HG02759 (cell line): Measurements from ENCODE around the gene TRDMT1.

Experiments used
- ATAC-seq: cut with Tn5 transposase; IDR thresholded peaks from one replicate; pipeline ENCODE4 v1.9.1; 2021; ENCODE audit warnings: mild to moderate bottlenecking, moderate library complexity; ENCODE audit not compliant: unreplicated experiment

TRDMT1 gene, protein sequence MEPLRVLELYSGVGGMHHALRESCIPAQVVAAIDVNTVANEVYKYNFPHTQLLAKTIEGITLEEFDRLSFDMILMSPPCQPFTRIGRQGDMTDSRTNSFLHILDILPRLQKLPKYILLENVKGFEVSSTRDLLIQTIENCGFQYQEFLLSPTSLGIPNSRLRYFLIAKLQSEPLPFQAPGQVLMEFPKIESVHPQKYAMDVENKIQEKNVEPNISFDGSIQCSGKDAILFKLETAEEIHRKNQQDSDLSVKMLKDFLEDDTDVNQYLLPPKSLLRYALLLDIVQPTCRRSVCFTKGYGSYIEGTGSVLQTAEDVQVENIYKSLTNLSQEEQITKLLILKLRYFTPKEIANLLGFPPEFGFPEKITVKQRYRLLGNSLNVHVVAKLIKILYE

DNA sequence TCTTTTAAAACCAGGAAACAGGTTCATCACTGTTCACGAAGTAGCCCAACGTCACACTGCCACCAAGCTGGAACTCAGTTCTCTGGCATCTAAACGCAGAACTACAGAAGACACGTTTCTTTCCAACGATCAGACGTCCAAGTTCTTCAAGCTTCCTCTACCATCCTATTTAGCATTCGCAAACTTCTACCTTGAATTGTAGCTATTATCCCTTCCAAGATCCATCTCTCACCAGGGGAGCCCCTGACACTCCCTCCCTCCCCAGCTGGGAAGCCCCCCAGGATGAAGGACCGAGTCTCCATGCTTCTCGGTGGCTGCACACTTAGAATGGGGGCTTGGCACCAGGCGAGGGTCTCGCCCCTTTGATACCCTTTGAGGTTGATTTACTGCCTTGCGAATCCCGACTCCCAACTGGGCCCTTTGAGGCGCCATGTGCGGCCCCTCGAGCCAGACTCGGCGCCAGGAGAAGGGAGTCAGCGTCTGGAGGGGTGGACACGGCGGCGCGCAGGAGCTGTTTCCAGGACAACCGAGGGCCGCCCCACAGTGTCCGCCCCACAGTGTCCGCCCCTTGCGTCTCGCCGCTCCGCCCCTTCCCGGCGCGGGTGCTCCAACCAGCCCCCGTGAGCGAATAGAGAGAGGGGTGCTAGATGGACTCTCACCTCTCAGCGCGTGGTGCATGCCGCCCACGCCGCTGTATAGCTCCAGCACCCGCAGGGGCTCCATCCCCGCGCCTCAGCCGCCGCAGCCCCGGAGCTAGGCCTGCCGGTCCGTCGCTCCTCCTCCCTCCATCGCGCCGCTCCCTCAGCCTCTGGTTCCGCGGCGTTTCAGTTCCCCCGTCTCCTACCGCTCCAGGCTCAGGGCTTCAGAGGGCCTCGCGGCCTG, at the start of gene TRDMT1:
Gene TRDMT1, minus strand, starts transcription at position 761 of the 882 bp plus-strand sequence. Its CDS starts 38 bp downstream, at position 723.
- peak; percentile 94 for ATAC-seq

DNA sequence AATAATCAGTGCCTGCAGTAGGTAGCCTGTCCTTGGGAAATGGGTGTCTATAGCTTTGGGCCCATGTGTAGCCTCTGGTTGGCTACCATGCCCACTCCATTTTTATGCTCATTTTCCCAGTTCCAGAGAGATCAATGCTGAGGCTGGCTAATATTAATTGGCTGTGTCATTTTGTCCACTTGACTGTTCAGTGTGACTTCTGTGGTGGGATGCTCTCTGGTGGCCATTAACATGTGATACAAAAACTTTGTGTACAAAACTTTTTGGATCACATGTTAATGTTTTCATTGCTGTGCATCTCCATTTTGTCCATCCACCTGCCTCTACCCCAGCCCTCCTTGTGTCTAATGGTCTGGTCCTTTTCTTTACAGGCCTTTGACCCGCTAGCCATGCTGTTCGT, 49.3 kb upstream of the TRDMT1 start:
- ATAC-seq = no peak

DNA sequence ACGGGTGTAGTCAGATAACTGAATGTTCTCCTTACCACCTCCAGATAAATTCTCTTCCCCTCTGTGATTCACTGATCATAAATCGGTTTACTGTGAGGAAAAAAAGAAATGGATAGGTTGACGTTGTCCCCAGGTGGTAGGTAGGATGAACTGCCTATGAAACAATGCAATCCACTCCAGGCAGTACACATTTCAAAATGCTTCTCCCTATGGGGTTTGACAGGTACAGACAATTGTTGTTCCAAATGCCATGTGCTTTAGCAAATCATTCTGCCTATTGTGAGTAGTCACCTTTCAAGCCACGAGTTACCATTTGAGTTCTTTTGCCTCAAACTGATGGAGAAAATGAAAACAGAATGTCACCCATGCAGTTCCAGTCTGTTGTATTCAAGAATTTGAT, 48.3 kb upstream of the TRDMT1 start:
- ATAC-seq = no peak

DNA sequence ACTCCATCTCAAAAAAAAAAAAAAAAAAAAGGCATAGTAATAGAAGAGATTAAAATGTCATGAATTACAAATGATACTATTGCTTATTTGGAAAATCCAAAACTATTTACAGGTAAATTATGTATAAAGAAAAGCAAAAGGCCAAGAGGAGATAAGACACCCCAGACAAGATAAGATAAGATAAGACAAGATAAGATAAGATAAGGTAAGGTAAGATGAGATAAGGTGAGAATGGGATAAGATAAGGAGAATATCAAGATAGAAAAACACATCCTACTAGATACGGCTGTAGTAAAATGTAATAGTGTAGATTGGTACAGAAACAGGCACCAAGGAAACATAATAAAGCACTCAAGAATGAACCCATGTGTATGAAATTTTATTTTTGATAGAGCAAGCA, 47.5 kb upstream of the TRDMT1 start:
- ATAC-seq = no peak

DNA sequence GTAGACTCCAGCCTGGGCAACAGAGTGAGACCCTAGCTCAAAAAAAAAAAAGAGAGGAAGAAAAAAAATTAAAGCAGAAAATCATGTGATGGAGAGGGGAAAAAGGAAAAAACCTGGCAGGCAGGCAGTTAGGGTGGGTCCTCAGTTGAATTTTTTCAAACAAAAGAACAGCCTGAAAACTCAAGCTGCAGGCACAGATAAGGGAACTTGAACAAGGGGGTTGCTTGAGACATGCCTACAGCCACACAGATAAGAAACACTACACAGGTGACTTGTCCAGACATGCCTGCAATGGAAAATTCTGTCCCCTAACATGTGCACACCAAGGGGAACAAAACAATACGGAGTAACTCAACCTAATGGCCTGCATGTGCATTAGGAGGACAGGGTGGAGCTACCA, 45.7 kb upstream of the TRDMT1 start:
- ATAC-seq = no peak

DNA sequence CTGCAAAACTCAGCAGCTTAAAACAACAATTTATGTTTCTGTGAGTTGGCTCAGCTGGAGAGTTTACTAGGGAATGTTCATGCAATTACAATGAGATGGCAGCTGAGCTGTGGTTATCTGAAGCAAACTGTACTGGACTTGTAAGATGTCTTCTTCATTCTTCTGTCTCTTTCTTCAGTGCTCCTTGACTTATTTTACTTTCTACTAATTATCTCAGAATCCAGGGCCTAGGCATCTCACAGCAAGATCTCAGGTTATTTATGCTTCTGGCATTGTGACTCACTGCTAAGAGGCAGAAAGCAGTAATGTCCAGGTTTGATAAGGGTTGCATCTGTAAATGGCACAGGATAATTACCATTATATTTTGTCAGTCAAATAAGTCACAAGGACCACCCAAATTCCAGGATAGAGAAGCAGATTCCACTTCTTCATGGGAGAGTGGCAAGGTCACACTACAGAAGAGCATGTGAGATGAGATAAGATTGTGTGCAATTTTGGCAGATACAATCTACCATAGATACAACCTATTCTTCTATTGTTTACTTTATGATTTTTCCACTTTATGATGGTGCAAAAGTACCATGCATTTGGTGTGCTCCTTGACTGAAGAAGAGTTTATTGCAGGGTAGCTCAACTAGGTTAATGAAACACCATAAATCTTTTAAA, 43.4 kb upstream of the TRDMT1 start:
- ATAC-seq = no peak

DNA sequence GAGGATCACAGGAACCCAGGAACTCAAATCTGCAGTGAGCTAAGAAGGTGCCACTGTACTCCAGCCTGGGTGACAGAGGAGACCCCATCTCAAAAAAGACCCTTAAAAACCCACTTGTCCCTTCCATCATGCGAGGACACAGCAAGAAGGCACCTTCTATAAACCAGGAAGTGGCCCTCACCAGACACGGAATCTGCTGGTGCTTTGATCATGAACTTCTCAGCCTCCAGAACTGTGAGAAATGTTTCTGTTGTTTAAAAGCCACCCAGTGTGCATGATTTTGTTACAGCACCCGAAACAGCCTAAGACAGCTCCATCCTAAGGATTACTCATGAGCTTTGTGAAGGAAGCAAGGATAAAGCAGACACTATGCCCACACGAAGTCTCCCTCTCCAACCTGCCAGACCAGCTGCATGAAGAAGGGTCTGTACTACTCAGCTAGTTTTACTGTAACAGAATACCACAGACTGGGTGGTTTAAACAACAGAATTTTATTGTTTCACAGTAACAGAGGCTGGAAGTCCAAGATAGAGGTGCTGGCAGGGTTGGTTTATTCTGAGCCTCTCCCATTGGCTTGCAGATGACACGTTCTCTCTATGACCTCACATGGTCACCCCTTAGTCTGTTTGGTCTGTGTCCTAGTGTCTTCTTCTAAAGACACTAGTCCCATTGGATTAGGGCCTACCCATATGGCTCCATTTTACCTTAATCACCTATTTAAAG, 40.3 kb upstream of the TRDMT1 start:
- no peak for ATAC-seq

DNA sequence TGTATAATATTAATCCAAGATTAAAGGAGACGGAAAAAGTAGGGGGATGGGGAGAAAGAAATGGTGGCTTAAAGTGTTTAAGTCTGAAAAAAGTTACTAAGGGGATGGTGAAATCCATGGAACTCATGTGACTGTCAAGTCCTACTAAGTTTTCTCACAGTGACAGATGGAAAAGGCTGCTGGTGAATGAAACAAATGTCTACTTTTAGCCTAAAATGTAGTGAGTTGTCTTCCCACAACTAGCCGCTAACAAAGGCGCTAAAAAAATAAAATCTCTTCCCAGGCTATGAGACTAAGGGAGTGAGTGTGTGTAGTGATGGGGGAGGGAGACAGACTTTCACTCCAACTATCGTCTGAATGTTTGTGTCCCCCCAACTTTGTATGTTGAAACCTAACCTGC, 39.1 kb upstream of the TRDMT1 start:
- no peak for ATAC-seq

DNA sequence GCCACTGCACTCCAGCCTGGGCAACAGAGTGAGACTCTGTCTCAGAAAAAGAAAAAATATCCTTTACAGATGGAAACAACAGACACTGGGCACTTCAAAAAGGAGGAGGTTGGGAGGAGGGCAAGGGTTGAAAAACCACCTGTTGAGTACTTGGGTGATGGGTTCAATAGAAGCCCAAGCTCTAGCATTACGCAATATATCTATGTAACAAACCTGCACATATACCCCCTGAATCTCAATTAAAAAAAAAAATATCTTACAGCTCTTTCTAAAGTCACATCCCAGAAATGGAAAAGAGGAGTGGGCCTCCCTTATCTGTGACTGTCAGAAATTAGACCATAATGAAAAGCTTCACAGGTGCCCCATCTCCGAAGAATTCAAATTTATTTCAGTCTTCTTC, 38.6 kb upstream of the TRDMT1 start:
- ATAC-seq = no peak

DNA sequence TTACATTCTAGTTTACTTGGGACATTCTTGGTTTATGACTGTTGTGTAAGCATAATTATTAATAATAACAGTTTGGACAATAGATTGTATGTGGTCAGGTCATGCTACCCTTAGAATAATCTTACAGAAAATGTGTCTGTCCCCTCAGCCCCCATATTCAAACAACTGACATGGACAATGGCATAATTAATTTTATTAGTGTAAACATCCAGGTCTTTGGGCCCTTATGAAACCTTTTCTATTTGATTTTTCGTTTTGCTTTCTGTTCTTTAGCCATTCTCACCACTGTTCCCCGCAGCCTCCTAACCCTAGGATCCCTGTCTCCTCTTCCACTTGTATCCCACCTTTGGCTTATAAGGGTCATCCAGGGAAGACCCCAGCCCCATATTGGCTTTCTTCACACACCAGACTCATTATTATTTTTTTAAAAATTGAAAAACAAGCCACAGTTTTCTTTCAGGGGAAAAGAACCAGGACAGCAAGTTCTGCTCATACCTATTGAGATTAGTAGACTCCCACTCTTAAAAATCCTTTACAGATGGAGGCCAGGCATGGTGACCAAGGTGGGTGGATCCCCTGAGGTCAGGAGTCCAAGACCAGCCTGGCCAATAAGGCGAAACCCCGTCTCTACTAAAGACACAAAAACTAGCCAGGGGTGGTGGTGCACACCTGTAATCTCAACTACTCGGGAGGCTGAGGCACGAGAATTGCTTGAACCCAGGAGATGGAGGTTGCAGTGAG, 38.0 kb upstream of the TRDMT1 start:
- ATAC-seq = no peak

DNA sequence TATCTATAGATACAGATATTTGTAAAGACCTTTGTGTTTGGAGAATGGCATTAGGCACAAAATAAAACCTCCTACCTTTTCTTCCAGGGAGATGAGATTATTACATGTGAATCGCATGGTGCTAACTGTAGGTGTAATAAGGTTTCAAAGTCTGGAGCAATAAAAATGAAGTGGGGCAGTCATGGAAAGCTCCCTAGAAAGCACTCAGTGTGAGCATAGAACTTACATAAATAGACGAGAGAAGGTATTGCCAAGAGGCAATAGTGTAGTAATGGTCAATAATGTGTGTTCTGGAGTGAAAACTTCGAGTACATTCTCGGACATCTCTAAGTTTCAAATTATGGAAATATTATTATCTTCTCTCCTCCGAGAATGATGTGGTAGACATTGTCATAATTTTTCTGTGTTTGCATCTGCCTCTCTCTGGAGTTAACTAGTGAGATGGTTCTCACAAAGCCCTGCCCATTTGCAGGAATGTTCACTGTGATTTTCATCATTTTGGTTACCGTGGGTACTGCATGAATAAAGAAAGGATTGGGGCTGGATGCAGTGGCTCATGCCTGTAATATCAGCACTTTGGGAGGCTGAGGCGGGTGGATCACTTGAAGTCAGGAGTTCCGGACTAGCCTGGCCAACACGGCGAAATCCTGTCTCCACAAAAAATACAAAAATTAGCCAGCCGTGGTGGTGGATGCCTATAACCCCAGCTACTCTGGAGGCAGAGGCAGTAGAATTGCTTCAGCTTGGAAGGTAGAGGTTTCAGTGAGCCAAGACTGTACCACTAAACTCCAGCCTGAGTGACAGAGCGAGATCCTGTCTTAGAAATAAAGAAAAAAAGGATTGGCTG, 37.2 kb upstream of the TRDMT1 start:
- ATAC-seq = no peak

DNA sequence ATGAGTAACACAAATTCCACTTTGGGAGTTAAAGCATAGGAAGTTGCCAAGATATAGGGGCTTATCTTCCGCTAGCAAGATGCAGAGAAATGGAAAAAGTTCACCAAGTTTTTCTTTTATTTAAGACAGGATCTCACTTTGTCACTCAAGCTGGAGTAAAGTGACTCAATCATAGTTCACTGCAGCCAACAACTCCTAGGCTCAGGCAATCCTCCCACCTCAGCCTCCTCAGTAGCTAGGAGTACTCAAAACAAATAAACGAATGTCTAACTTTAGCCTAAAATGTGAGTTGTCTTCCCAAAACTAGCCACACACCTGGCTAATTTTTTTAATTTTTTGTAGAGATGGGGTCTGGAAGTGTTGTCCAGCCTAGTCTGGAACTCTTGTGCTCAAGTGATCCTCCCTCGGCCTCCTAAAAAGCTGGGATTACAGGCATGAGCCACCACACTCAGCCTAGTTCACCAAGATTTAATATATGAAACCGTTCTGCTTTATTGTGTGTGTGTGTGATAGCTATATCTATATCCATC, 36.5 kb upstream of the TRDMT1 start:
- ATAC-seq = no peak

DNA sequence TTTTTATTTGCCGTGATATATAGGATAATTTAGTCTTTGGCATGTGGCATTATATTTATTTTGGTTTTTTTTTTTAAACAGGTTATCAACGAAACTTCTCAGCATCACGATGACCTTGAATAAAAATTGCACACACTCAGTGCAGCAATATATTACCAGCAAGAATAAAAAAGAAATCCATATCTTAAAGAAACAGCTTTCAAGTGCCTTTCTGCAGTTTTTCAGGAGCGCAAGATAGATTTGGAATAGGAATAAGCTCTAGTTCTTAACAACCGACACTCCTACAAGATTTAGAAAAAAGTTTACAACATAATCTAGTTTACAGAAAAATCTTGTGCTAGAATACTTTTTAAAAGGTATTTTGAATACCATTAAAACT, 35.7 kb upstream of the TRDMT1 start:
- ATAC-seq = no peak

DNA sequence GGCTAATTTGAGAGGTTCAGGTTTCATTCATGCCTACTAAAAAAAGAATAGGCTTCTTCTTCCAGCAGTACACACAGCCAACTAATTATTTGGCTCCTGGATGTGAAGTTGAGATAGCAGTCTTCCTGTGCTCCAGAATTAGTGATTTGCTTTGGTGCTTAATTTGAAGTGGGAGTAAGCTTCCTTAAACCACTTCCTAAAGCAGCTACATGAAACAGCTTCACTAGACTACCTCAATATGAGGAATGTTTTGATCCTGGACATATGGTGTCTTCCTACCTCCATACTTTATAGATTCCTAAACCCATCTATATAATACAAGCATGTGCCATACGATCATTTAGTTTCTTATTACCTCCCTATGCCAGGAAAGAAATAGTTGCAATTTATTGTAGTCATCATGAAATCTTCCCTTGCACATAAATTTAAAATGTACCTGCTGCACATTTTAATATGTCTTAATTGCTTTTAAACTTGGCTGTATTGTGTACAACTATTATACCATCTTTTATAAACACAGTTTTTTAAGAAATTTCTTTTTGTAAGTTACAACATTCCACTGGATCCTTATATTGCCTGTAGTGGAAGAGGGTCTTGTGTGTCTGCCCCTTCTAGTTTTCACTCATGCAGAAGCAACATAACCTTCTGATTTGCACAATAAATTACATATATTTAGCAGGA, 35.1 kb upstream of the TRDMT1 start:
- no peak for ATAC-seq

DNA sequence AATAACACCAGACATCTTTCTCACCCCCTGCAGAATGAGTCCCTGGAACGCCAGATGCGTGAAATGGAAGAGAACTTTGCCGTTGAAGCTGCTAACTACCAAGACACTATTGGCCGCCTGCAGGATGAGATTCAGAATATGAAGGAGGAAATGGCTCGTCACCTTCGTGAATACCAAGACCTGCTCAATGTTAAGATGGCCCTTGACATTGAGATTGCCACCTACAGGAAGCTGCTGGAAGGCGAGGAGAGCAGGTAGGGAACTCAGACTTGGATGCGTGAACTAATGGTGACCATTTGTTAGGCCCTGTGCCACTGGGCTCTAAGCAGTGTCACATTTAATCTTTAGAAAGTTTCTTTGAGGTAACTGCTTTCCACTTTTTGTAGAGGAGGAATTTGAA, 33.7 kb upstream of the TRDMT1 start:
- no peak for ATAC-seq

DNA sequence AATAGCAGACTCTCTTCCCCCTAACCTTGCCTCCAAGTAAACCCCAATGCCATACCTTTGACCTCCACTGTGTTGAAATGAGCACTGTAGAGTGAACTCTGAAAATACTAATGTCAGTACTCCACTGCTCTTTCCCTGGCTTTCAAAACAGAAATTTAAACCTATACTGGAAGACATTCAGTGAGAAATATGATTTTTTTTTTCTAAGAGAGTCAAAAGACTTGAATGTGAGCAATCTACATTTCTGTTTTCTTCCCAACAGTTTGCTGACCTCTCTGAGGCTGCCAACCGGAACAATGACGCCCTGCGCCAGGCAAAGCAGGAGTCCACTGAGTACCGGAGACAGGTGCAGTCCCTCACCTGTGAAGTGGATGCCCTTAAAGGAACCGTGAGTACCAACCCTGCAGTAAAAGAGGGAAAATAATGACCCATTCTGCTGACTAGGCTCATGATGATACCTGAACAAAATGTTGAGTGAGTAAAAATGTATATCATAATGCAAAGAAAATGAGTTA, 33.0 kb upstream of the TRDMT1 start:
- ATAC-seq = no peak

DNA sequence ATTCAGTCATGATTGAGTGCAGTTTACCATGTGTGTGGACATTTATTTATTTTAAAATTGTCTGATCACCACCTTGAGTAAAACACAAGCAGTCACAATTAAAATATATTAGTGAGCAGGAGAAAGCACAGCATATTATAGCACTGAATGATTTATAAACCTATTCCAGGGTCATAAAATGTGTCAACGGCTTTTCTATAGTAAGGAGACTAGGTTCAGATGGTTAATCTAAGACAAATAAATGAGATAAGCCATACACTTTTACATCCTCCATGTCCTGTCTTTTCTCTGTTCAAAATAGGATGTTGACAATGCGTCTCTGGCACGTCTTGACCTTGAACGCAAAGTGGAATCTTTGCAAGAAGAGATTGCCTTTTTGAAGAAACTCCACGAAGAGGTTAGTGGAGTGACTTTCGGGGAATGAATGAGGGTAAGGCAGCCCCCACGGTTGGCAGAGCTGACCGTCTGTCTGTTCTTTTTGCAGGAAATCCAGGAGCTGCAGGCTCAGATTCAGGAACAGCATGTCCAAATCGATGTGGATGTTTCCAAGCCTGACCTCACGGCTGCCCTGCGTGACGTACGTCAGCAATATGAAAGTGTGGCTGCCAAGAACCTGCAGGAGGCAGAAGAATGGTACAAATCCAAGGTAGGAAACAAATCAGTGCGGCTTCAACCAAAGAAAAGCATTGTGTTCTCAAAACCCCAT, 32.0 kb upstream of the TRDMT1 start:
- ATAC-seq = no peak
